GM20431 (cell line): Measurements from ENCODE around the gene MRNIP.

Source experiments
- in situ Hi-C: fragments of 300-500 bp; cut with MseI, MboI; formaldehyde crosslinking; loops from one replicate; pipeline ENCODE4 v1.15.0; 2020; ENCODE audit warnings: low sequenced_read_pairs; ENCODE audit not compliant: unreplicated experiment

Gene MRNIP

DNA sequence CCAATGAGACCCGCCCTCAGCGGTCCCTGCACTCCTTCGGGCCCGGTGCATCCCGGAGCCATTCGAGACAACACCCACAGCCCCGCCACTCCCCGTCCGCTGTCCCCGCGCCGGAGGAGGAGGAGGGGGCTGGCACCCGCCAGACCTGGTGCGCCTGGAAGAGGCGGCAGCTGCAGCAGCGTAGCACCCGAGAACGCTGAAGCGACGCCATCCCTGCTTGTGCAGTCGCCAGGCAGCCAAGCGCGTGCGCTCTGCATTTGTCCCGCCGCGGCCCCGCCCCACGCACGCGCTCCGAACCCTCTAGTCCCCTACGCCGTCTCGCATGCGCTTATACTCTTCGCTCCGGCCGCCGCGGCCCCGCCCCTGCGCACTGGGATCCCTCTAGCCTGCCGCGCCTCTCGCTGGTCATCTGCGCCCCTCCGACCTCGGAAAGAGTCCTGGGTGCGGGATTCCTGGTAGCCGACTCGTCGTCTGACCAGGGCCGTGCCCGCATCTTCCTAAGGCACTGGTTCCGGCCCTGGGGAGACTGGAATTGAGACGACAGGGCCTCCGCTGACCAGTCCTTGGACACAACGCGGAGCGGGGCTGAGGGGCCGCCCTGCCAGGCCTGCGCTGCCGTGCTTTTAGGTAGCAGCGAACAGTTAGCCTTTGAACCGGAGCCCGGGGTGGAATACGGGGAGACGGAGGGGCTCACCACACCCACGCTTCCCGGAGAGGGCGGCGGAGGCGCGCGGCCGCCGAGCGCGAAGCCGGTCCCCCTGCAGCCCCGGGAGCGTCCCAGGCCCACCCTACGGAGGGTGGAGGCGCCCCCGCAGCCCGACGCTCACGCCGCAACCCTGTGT, at the start of gene MRNIP:
TSS of gene MRNIP (minus strand) at position 232 of the 842 bp plus-strand sequence. CDS start at position 211, 21 bp downstream.
- in situ Hi-C loops = no loop called here

- in situ Hi-C loops = no loop called here
These were observed 49.1 kb upstream of the MRNIP start, which contains the start of gene TBC1D9B for GRCh38 chr5:179907556-179908324. Gene TBC1D9B, minus strand, starts transcription at chr5:179907897. Its CDS starts 76 bp downstream, at chr5:179907821.

GRCh38 chr5:179906795-179907555, 48.4 kb upstream of the MRNIP start:
- in situ Hi-C loops = no loop called here

GRCh38 chr5:179906294-179906794, 47.7 kb upstream of the MRNIP start:
- in situ Hi-C loops = no loop called here

DNA sequence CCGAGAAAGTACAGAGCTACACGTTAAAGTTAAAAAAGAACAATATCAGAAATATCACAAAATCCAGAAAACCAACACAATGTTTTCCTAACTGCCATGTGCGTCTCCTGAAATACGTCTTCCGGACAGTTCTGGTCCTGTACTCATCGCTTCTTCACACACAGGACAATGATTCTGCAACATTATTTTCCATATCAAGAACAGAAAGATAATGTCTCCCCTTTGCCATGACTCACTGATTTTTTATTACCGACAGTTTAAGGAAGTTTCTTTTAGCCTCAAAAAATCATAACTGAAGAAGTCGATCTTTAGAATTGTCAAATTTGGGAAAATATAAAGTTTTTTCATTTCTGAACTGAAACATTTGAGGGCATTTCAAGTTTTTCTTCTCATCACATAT, 46.5 kb upstream of the MRNIP start:
- in situ Hi-C loops = no loop called here

DNA sequence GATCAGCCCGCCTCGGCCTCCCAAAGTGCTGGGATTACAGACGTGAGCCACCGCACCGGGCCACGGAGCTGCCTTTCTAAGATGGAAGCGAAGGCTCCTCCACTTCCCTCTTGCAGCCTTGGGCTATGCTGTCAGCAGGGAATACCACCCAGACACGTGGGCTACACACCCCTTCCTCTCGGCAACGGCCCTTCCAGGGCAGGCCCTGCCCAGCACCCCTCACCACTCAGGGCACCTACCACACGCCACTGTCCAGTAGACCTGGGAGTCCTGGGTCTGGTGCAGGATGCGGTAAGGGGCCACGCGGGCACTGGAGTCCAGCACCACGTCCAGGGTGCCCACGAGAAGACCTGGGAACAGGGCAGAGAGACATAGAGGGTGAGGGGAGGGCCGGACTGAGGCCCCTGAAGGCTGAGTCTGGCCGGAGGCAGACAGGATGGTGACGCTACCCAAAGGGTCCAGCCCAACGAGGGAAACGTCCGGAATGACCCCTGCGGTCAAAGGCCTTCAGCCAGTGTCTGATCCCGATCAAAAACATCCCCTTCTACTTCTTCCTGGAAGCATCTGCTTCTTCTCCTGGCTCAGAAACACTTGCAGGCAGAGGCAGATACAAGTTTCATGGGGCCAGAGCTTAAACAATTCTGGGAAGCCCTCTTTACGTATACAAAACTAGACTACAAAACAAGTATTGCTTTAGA, 46.0 kb upstream of the MRNIP start:
- in situ Hi-C loops = no loop called here

- in situ Hi-C loops = no loop called here
These were observed 44.1 kb upstream of the MRNIP start for GRCh38 chr5:179902763-179903158.

DNA sequence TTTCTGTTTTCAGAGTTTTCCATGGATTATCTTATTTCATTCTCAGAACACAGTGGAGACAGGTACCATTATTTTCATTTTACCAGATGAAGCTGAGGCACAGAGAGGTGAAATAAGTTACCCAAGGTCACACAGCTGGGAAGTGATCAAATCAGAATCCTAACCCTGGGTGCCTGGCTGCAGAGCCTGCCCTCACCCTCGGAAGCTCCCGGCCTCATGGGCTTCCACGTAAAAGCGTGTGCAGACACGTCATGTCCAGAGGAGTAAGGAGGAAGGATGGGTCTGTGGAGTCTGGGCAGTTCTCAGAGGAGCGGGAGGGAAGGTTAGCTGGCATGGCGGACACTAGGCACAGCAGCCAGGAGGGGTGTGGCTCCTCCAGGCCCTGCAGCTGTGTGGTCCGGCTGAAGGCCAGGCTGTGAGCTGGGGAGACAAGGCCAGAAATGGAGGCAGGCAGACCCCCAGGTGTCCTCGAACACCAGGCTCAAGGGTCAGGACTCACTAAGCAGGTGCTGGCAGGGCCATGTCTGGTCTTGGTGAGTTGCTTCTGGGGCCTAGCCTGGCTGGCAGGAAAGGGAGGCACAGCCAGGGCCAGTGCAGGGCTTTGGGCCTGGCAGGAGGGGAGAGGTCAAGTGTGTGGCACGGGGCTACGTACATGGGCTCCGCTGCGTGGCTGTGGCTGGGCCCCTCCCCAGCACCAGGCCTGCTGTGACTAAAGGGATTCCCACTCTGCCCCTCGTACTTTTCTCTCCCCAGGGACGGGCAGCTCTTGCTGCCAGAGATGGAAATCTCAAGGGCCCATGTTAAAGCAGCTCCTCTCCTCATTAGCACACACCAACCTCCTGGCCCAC, 43.5 kb upstream of the MRNIP start:
- in situ Hi-C loops = no loop called here

DNA sequence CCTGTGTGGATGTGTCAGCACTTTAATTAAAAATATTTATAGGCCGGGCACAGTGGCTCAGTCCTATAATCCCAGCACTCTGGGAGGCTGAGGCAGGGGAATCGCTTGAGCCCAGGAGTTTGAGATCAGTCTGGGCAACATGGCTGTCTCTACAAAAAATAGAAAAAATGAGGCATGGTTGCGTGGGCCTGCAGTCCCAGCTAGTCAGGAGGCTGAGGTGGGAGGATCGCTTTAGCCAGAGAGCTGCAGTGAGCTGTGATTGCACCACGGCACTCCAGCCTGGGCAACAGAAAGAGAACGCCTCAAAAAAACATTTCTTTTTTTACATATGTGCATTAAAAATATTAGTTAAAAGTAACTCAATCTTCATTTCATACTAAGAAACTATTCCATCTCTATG, 42.8 kb upstream of the MRNIP start:
- in situ Hi-C loops = no loop called here

- in situ Hi-C loops = no loop called here
These were observed 42.1 kb upstream of the MRNIP start for GRCh38 chr5:179900711-179901110.

- in situ Hi-C loops = no loop called here
These were observed 41.6 kb upstream of the MRNIP start for GRCh38 chr5:179900206-179900605.

DNA sequence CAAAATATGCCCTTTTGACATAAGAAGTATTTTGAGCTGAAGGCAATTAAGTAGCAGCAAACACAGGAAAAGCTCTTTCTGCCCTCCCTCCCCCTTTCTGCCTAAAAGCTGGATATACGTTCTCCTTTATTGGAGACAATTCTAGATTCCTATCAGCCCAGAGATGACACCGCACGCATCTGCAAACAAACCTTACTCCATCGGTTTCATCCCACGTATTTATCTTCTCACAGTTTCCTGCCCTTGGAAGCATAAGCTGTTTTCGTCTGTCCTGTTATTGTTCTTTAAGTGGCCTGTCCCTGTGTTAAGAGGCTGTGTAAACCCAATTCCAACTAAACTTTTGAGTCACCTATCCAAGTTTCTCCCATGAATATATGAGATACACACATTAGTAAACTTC, 37.2 kb upstream of the MRNIP start:
- in situ Hi-C loops = no loop called here

- in situ Hi-C loops = no loop called here
These were observed 35.6 kb upstream of the MRNIP start for GRCh38 chr5:179893958-179894895.

- in situ Hi-C loops = no loop called here
These were observed 34.7 kb upstream of the MRNIP start for GRCh38 chr5:179893076-179893957.

DNA sequence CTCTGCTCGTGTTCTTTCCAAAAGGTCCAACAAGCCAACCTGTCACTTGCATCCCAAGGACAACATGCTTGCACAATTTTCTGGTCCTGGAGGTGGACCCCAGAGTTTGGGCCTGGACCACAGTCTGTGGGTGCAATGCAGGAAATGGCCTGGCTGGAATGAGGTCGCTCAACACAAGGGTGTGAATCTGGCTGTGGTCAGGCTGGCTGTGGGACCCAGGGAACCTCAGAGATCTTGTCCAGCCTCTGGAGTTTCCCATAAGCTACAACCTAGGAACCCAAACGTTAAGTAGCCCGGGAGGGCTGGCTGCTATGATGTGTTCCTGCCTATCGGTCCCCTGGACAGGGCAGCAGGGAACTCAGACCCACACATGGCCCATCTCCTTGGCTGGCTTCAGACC, 33.6 kb upstream of the MRNIP start:
- in situ Hi-C loops = no loop called here

DNA sequence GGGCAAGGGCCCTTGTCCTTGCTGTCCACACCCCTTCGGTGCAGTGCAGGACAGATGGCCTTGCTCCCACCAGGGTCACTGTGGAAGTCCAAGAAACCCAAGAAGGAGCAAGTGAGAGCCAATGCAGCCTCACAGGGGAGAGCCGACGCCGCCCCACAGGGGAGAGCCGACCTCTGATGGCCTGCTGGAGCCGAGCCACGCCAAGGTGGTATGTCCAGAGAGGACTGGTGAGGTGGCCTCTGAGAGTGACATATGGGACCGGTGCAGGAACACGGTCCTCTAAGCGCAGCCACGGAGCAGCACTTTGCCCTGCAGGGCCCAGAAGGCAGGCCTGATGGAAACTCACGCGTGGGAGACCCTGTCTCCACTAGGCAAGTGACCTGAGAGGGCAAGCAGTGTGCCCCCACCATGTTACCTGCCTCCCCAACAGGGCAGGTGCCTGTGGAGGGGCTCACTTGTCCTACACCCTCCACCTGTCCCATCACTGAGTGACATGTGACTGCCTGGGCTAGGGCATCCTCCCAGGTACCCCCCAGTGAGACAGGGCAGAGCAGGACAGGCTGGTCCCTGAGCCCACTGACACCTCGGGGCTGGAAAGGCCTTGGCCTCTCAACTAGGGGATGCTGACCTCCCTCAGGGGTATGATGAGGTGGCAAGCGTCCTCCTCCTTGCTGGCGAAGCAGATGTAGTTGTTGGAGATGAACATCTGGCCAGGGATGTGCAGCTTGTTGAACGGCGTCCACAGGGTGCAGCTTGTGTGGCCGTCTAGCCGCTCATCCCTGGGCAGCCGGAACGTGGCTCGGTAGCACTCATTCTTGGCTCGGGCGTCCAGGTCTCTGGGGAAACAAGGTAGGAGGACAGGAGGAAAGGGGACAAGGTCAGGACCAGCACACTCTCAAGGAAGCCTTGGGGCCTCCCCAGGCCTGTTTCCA, 32.4 kb upstream of the MRNIP start:
- in situ Hi-C loops = no loop called here
